GM21528 (cell line): ENCODE results near the gene A2M.

ENCODE experiments used
- ATAC-seq: cut with Tn5 transposase; IDR thresholded peaks from one replicate; pipeline ENCODE4 v1.9.1; 2021; ENCODE audit warnings: mild to moderate bottlenecking, moderate library complexity; ENCODE audit not compliant: unreplicated experiment, low FRiP score

Gene A2M

DNA sequence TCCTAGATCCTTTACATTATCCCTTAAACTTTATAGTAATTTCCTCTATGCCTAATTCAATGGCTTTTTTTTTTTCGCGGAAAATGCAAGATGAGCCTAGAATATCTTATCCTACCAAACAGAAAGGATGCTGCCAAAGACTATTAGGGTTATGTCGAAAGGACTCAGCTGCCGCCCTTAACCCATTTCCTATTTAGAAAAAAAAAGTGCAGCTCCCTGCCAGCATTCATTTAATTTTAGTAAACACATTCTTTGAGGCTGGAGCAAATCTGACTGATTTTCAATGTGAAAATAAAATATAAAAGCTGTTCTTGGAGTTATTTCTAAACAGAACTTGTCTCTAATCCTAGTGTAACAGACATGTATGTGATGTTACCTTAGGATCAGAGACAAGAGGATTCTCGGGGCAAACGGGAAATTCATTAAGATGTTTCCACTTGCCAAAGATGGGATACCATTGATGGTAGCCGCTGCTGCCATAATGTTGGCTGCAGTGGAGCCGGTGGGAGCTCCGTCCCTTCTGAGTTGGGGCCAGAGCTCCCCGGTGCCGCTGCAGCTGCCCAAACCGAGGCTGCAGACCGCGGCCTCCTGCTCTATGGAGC lies 8.2 kb upstream of the A2M start:
- ATAC-seq, result no peak

- ATAC-seq, result no peak
These were observed 6.4 kb upstream of the A2M start for GRCh38 chr12:9122091-9122609.

- ATAC-seq, result no peak
These were observed 4.9 kb upstream of the A2M start for GRCh38 chr12:9120487-9121184.

DNA sequence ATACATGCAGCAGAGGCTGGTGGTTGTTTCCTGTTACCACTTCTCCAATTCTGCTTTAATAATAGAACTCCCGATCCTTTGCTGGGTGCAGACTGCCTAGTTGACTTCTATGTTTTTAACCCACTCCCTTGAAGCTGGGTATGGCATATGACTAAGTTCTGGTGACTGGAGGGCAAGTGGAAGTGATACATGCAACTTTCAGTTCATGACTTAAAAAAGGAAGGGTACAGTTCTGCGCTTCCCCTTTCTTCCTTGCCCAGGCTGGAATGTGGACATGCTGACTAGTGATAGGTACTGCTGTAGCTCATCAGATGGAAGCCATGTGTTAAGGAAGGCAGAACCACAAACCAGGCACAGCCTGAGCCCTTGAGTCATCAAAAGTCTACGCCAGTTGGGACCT lies 2.4 kb upstream of the A2M start:
- no peak for ATAC-seq

DNA sequence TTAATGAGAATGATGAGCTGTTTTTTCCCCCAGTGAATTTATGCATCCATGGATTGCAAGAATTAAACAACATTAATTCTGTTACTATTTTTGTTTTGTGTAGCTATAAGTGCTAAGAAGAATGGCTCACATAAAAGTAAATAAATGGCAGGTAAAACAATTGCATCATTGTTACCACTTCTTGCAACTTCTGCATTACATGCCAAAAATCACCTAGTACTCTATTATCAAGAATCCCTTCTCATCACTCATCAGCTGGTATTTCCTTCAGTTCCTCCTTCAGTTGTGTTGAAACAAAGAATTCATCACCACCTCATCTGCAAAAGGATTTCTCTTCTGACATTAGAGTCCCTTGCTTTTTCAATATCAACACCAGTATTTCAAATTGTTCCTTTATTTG lies 773 bp downstream of the A2M start:
- no peak for ATAC-seq

GRCh38 chr12:9113987-9114309 lies 1.8 kb downstream of the A2M start:
- ATAC-seq, result no peak

GRCh38 chr12:9113296-9113986 lies 2.3 kb downstream of the A2M start:
- no peak for ATAC-seq

DNA sequence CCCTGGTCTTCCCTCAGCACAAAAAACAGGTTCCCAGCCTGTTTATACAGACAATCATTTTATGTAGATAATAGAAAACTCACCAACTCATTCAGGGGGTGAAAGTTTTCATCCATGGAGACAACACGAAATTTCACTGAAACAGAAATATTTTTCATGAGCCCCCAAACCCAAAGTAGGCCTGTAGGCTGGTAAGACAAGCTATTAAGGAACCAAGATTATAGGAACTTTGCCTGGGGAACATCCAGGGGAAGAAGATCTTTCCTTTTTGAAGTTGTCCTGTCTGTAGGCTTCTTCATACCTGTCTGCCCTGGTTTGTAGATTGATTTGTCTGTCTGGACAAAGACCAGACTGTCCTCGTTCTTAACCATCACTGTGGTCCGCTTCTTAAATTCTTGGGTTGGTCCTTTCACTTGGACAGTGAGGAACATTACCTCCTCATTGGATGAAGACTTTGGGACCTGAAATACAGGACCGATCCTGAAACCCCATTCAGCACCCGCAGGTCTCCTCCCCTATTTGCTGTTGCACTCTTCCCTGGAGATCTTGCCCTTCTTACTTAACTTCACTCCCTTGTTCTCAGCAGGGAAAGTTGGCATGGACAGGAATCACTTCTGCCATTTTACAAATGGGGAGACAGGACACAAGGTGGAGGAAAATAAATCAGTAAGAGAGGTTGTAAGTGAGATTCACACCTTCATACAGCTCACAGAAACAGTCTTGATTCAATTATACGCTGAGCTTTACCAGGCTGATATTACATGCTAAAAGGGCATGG lies 3.5 kb downstream of the A2M start:
- ATAC-seq, result no peak

- ATAC-seq, result no peak
These were observed 4.2 kb downstream of the A2M start for GRCh38 chr12:9111525-9111924.

DNA sequence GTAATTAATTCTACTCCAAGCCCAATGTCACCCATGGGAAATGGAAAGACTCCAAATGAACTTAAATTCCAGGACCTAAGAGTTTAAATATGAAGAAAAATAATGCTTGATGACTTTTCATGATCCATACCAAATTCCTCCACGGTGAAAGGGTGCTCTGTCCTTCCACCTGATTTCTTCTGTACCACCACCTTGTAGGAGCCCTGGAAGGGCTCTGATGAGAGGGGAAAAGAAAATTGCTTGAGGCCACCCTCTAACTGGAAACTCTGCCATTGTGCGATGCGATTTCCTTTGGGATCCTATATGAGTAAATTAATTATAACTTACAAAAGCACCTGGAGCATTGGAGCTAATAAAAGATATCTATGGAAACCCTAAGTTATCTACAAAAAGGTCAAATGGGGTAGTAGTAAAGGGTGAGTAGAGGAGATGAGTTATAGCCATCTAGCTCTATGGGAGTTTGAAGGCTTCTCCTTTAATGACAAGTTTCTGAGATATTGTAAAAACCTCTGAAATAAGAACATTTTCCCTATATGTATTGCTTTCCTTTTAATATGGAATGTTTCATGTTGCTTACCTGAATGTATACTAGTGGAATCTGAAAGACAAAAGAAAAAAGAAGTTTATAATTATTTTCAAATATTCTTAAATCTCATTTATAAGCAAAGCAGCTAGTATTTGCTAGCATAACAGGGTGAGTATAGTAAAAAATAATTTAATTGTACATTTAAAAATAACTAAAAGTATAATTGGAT lies 5.8 kb downstream of the A2M start:
- no peak for ATAC-seq

GRCh38 chr12:9109213-9109522 lies 6.6 kb downstream of the A2M start:
- ATAC-seq, result no peak

DNA sequence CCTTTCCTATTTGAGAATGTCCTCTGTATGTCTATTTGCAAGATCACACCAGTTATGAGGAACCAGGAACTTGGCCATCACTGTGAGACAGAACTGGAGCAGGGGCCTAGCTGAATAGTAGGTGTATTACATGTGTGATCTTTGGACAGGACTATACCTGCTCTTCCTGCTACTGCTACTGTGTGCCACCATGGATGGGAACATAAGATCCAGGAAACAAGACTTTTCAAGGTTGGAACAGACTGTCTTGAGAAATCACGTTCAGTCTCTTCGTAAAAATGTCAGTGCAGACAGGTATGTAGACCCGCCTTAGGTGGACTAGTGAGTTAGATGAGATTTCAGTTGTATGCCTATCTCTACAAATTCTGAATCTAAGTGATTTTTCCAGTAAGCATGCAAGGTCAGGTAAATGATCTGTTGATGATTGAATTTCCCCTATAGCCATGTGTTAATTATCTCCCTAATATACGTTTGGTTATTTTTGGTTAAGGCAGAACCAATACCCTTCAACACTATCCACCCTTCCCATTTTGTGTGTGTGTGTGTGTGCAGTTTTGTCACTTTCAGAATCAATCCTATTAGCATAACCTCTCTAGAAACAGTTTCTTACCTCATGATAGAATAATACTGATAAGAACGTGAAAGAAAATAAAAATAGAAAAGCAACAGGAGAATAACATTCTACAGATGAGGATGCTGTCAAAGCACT lies 7.1 kb downstream of the A2M start:
- ATAC-seq, result no peak

DNA sequence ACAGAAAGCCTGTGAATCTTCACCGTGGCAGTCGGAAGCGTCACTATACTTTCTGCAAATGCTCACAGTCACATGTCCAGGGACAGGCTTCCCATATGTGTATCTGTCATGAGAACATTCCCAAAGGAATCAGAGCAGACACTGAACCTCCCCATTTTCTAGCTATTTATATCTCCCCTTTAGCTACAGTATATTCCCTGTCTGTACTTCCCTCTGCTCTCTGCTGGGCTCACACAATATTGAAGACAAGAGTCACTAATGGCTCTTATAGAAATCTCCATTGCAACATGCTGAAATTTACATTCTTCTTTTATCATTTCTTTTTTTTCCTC lies 8.2 kb downstream of the A2M start:
- ATAC-seq, result no peak

GRCh38 chr12:9106610-9107541 lies 8.8 kb downstream of the A2M start:
- ATAC-seq, result no peak

- no peak for ATAC-seq
These were observed 9.7 kb downstream of the A2M start for GRCh38 chr12:9106067-9106466.

- no peak for ATAC-seq
These were observed 10.8 kb downstream of the A2M start for GRCh38 chr12:9104767-9105423.

DNA sequence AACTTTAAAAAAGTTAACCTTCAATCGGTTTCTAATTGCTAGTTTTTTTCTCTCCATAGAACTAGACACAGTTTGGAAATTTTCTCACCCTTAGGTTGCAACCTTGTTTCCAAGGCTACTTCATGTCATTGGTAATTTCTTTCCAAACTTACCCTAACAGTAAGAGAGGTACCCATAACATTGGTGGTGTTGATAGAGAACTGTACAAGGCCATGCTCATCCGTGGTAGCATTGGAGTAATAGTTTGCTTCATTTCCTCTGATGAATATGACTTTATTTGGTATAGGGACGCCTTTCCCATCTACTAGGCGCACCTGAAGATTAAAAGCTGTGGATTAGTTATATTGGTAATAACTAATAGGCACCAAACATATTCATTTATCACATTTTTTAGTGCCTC lies 11.6 kb downstream of the A2M start:
- ATAC-seq, result no peak

DNA sequence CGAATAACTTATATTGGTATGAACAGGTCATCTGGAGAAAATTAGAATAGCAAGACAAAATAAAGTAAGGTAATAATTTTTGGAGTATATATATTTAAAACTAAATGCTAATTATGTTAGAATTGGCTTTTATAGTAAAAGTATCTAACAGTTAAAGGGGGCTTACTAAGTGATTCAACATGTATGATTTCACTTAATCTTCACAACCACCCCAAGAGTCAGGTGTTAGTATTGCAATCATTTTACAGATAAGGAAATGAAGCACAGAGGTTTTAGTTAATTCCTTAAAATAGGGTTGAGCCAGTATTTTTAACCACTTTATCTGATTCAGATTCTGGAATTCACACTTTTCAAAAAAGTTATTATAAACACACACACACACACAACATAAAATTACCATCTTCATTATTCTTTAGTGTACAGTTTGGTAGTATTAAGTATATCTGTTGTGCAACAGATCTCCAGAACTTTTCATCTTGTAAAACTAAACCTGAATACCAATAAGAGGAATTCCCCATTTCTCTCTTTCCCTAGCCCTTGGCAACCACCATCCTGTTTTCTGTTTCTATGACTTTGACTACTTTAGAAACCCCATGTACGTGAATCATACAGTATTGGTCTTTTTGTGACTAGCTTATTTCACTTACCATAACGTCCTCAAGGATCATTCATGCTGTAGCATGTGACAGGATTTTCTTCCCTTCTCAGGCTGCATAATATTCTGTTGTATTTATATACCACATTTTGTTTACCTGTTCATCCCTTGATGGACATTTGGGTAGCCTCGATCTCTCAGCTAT lies 12.5 kb downstream of the A2M start:
- ATAC-seq, result no peak
